Measurements from ENCODE around the gene SZT2.

The SZT2 gene

DNA sequence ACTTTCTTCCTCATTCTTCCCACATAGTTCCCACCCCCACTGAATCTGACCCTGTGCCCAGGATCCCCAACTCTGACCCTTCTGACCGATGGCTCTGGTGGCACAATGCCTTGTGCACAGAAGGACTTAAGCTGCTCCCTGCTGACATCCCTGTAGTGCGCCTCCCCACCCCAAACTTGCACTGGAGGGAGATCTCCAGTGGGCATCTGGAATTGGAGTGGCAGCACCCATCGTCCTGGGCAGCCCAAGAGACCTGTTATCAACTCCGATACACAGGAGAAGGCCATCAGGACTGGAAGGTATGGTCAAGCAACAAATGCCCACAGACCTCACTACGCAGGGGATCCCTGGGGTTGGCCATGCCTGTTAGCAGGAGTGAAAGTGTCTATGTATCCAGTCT is 43.1 kb upstream of the SZT2 start:
- H3K14ac ChIP-seq (ENCODE audit: low read length) = no peak overlapping the region
- H3K9ac ChIP-seq (ENCODE audit: low read length) = no peak overlapping the region
- WGBS (ENCODE audit: extremely low coverage, insufficient coverage, insufficient read length) = no CpG with 5 or more reads among the region's 5 CpGs
- no peak overlapping the region for H2BK12ac ChIP-seq (ENCODE audit: low read length)
- H3K4me2 ChIP-seq (ENCODE audit: low read length) = no peak overlapping the region
- no peaks in the 10 kb centered on the region for H3K9me3 ChIP-seq (ENCODE audit: insufficient read depth, low read depth, low read length)
- no peaks in the 10 kb centered on the region for H3K36me3 ChIP-seq (ENCODE audit: control insufficient read depth in 1 of 2, insufficient read depth in 2 of 2, low read length in 2 of 2)
- no peak overlapping the region for H3K27ac ChIP-seq (ENCODE audit: low read depth, low read length)
- no peak overlapping the region for H2BK120ac ChIP-seq (ENCODE audit: insufficient read depth, low read length, poor library complexity)
- no peak overlapping the region for H2BK5ac ChIP-seq (ENCODE audit: low read depth, low read length, poor library complexity)
- no peak overlapping the region for H4K8ac ChIP-seq (ENCODE audit: low read depth, low read length)
- no peak overlapping the region for H4K91ac ChIP-seq (ENCODE audit: low read depth, low read length)
- H2AK5ac ChIP-seq (ENCODE audit: low read length) = no peak overlapping the region
- no peak overlapping the region for H4K12ac ChIP-seq (ENCODE audit: low read depth, low read length)
- peaks cover 7% of the 10 kb centered on the region for H3K79me2 ChIP-seq (ENCODE audit: control insufficient read depth, insufficient read depth, low read length, poor library complexity)
- no peak overlapping the region for H3K18ac ChIP-seq (ENCODE audit: low read length)
- H3K4me1 ChIP-seq (ENCODE audit: control insufficient read depth in 1 of 2, insufficient read depth in 2 of 2, low read length in 2 of 2) = peaks cover 3 to 4% of the 10 kb centered on the region in 2 experiments
- H2AFZ ChIP-seq (ENCODE audit: insufficient read depth, low read length, poor library complexity) = no peak overlapping the region
- no peak overlapping the region for H3K4ac ChIP-seq (ENCODE audit: low read depth, low read length)
- no peak for DNase-seq
- peaks cover 9% of the 10 kb centered on the region for H3K79me1 ChIP-seq (ENCODE audit: low read length)
- no peaks in the 10 kb centered on the region for H3K27me3 ChIP-seq (ENCODE audit: insufficient read depth, low read length)
- no peak overlapping the region for H3K23ac ChIP-seq (ENCODE audit: low read length)
- H3K4me3 ChIP-seq (ENCODE audit: low read depth, low read length) = no peak overlapping the region

DNA sequence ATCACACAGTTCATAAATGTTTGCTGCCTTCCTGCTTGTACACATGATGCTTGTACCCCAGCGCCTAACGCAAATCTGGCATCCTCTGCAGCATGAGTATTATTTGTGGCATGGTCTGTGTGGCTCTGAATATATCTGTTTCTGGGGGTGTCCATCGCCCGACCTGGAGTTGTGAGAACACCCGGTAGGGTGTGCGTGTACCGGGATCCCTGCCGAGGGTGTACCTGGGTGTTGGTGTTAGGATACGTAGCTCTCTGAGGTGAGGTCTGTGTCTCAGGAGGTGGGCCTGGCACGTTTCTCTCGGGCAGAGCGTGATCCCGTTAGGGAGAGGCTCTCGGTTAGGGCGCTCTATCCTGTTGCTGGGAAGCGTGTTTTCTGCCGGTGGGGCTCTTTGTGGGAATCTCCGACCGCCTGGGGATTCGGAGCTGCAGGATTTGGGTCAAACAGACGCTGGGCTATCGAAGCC is 41.3 kb upstream of the SZT2 start:
- Histone ChIP-seq H3K27ac (ENCODE audit: low read depth, low read length) (peak overlapping the region; percentile 70), H2BK5ac (ENCODE audit: low read depth, low read length, poor library complexity) (peak overlapping the region; percentile 32), H3K4me1 (ENCODE audit: control insufficient read depth in 1 of 2, insufficient read depth in 2 of 2, low read length in 2 of 2) (peaks cover 3 to 4% of the 10 kb centered on the region in 2 experiments), H3K36me3 (ENCODE audit: control insufficient read depth in 1 of 2, insufficient read depth in 2 of 2, low read length in 2 of 2) (no peaks in the 10 kb centered on the region), H2AK5ac (ENCODE audit: low read length) (peak overlapping the region; percentile 64), H2BK12ac (ENCODE audit: low read length) (peak overlapping the region; percentile 68), H3K4me3 (ENCODE audit: low read depth, low read length) (peak overlapping the region; percentile 67), H3K18ac (ENCODE audit: low read length) (peak overlapping the region; percentile 77), H3K9ac (ENCODE audit: low read length) (peak overlapping the region; percentile 76), H4K12ac (ENCODE audit: low read depth, low read length) (peak overlapping the region; percentile 91), H3K9me3 (ENCODE audit: insufficient read depth, low read depth, low read length) (no peaks in the 10 kb centered on the region), H3K27me3 (ENCODE audit: insufficient read depth, low read length) (no peaks in the 10 kb centered on the region), H3K4ac (ENCODE audit: low read depth, low read length) (peak overlapping the region; percentile 65), H3K23ac (ENCODE audit: low read length) (no peak overlapping the region), H3K4me2 (ENCODE audit: low read length) (peak overlapping the region; percentile 82), H4K8ac (ENCODE audit: low read depth, low read length) (peak overlapping the region; percentile 95), H3K79me2 (ENCODE audit: control insufficient read depth, insufficient read depth, low read length, poor library complexity) (peaks cover 7% of the 10 kb centered on the region), H4K91ac (ENCODE audit: low read depth, low read length) (peak overlapping the region; percentile 64), H2AFZ (ENCODE audit: insufficient read depth, low read length, poor library complexity) (peak overlapping the region; percentile 74), H2BK120ac (ENCODE audit: insufficient read depth, low read length, poor library complexity) (peak overlapping the region; percentile 26), H3K14ac (ENCODE audit: low read length) (peak overlapping the region; percentile 82), H3K79me1 (ENCODE audit: low read length) (peaks cover 9% of the 10 kb centered on the region)
- peak in 1 of 2 donors; percentile 0 for DNase-seq
- no CpG with 5 or more reads among the region's 22 CpGs for WGBS (ENCODE audit: extremely low coverage, insufficient coverage, insufficient read length)

DNA sequence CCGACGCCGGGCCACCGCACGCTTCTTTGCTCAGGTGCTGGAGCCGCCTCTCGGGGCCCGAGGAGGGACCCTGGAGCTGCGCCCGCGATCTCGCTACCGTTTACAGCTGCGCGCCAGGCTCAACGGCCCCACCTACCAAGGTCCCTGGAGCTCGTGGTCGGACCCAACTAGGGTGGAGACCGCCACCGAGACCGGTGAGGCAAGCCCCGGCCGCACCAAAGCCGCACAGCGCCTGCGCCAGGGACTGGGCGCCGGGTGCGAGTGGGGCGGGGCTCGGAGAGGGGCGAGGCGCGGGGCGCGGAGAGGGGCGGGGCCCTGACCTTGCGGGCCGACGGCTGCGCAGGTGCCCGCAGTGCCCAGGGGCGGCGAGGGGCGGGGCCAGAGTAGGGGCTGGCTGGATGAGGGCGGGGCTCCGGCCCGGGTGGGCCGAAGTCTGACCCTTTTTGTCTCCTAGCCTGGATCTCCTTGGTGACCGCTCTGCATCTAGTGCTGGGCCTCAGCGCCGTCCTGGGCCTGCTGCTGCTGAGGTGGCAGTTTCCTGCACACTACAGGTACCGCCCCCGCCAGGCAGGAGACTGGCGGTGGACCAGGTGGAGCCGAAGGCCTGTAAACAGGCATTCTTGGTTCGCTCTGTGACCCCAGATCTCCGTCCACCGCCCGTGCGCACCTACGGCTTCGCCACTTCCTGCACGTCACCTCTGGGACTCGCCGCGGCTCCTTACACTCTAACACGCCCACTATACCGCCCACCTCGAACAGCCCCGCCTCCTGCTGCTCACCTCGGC is 40.7 kb upstream of the SZT2 start:
- Histone ChIP-seq H3K9me3 (ENCODE audit: insufficient read depth, low read depth, low read length) (no peaks in the 10 kb centered on the region), H3K36me3 (ENCODE audit: control insufficient read depth in 1 of 2, insufficient read depth in 2 of 2, low read length in 2 of 2) (no peaks in the 10 kb centered on the region), H3K4me1 (ENCODE audit: control insufficient read depth in 1 of 2, insufficient read depth in 2 of 2, low read length in 2 of 2) (peaks cover 3 to 4% of the 10 kb centered on the region in 2 experiments), H3K23ac (ENCODE audit: low read length) (no peak overlapping the region), H3K4me2 (ENCODE audit: low read length) (peak overlapping the region; percentile 82), H2BK120ac (ENCODE audit: insufficient read depth, low read length, poor library complexity) (peak overlapping the region; percentile 82), H4K12ac (ENCODE audit: low read depth, low read length) (peak overlapping the region; percentile 91), H3K18ac (ENCODE audit: low read length) (peak overlapping the region; percentile 79), H2BK5ac (ENCODE audit: low read depth, low read length, poor library complexity) (peak overlapping the region; percentile 92), H2AFZ (ENCODE audit: insufficient read depth, low read length, poor library complexity) (peak overlapping the region; percentile 94), H3K14ac (ENCODE audit: low read length) (peak overlapping the region; percentile 94), H4K8ac (ENCODE audit: low read depth, low read length) (peak overlapping the region; percentile 98), H3K79me1 (ENCODE audit: low read length) (peaks cover 9% of the 10 kb centered on the region), H2BK12ac (ENCODE audit: low read length) (peak overlapping the region; percentile 41), H3K9ac (ENCODE audit: low read length) (peak overlapping the region; percentile 91), H4K91ac (ENCODE audit: low read depth, low read length) (peak overlapping the region; percentile 98), H3K79me2 (ENCODE audit: control insufficient read depth, insufficient read depth, low read length, poor library complexity) (peaks cover 7% of the 10 kb centered on the region), H3K27ac (ENCODE audit: low read depth, low read length) (peak overlapping the region; percentile 96), H3K27me3 (ENCODE audit: insufficient read depth, low read length) (no peaks in the 10 kb centered on the region), H2AK5ac (ENCODE audit: low read length) (no peak overlapping the region), H3K4ac (ENCODE audit: low read depth, low read length) (peak overlapping the region; percentile 66), H3K4me3 (ENCODE audit: low read depth, low read length) (peak overlapping the region; percentile 83)
- WGBS (ENCODE audit: extremely low coverage, insufficient coverage, insufficient read length) = no CpG with 5 or more reads among the region's 72 CpGs
- peak; percentile 87 to 89 for DNase-seq

DNA sequence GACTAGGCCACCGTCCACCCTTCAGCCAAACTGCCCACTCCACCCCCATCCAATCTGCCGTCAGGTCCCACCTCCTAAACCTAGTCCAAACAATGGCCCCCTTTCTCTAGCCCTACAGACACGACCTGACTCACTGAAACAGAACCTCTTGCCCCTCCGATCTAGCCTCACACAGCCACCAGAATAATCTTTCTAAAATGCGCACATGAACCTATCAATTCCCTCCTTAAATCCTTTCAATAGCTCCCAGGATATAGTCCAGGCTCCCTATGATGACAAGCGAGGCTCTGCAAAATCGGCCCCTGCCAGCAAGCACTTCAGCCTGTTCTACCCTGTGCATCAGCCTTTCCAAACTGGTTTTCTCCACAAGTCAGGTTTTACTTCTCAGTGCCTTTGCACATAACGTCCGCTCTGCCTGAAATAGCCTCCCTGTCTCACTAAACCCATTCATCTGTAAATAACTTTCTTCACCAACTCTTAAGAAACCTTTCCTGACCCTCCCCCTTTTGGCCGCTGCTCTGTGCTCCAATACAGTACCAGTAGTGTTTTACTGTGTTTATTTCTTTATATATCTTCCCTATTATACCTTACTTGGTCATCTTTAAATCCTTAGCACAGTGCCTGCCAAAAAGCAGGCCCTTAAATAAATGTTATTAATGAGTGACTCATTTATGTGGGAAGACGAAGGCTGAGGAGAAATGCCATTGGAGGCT is 39.9 kb upstream of the SZT2 start:
- Histone ChIP-seq H3K79me1 (ENCODE audit: low read length) (peaks cover 9% of the 10 kb centered on the region), H3K9ac (ENCODE audit: low read length) (no peak overlapping the region), H4K8ac (ENCODE audit: low read depth, low read length) (peak overlapping the region; percentile 39), H3K14ac (ENCODE audit: low read length) (no peak overlapping the region), H3K23ac (ENCODE audit: low read length) (no peak overlapping the region), H3K18ac (ENCODE audit: low read length) (no peak overlapping the region), H4K91ac (ENCODE audit: low read depth, low read length) (peak overlapping the region; percentile 31), H3K4ac (ENCODE audit: low read depth, low read length) (no peak overlapping the region), H3K36me3 (ENCODE audit: control insufficient read depth in 1 of 2, insufficient read depth in 2 of 2, low read length in 2 of 2) (no peaks in the 10 kb centered on the region), H3K4me3 (ENCODE audit: low read depth, low read length) (no peak overlapping the region), H2AK5ac (ENCODE audit: low read length) (no peak overlapping the region), H2BK5ac (ENCODE audit: low read depth, low read length, poor library complexity) (no peak overlapping the region), H3K4me1 (ENCODE audit: control insufficient read depth in 1 of 2, insufficient read depth in 2 of 2, low read length in 2 of 2) (peaks cover 3 to 4% of the 10 kb centered on the region in 2 experiments), H2BK12ac (ENCODE audit: low read length) (no peak overlapping the region), H3K79me2 (ENCODE audit: control insufficient read depth, insufficient read depth, low read length, poor library complexity) (peaks cover 7% of the 10 kb centered on the region), H3K4me2 (ENCODE audit: low read length) (peak overlapping the region; percentile 82), H3K9me3 (ENCODE audit: insufficient read depth, low read depth, low read length) (no peaks in the 10 kb centered on the region), H3K27ac (ENCODE audit: low read depth, low read length) (peak overlapping the region; percentile 65), H4K12ac (ENCODE audit: low read depth, low read length) (no peak overlapping the region), H2AFZ (ENCODE audit: insufficient read depth, low read length, poor library complexity) (peak overlapping the region; percentile 41), H2BK120ac (ENCODE audit: insufficient read depth, low read length, poor library complexity) (no peak overlapping the region), H3K27me3 (ENCODE audit: insufficient read depth, low read length) (no peaks in the 10 kb centered on the region)
- no CpG with 5 or more reads among the region's 11 CpGs for WGBS (ENCODE audit: extremely low coverage, insufficient coverage, insufficient read length)
- no peak for DNase-seq

Data from trophoblast cell (in vitro differentiated cells and primary cell).